DND-41 (cell line): ENCODE results near the gene NUMA1.

ENCODE experiments used
- ATAC-seq: fragments of 200-7000 bp; cut with Tn5 transposase; 3 replicates; pipeline ENCODE4 v1.9.1; 2021; ENCODE audit warnings: low read depth; ENCODE audit not compliant: insufficient read depth
- DNase-seq: peaks from one replicate; pipeline ENCODE4 v3.0.0-alpha.2; 2020
- H2AFZ ChIP-seq: 2 replicates; pipeline ENCODE4 v1.6.0; 2012; ENCODE audit warnings: low read depth, low read length
- H3K27ac ChIP-seq: 2 replicates; pipeline ENCODE4 v1.5.1; 2012; ENCODE audit warnings: low read length, inconsistent platforms
- H3K27me3 ChIP-seq: fragments of 200-600 bp; sonication (generic); 2 replicates; pipeline ENCODE4 v1.6.0; 2012; ENCODE audit warnings: low read length, mild to moderate bottlenecking, inconsistent platforms; ENCODE audit not compliant: insufficient read depth, poor library complexity
- H3K36me3 ChIP-seq: 2 replicates; pipeline ENCODE4 v1.5.1; 2012; ENCODE audit warnings: low read length, inconsistent platforms; ENCODE audit not compliant: insufficient read depth
- H3K4me1 ChIP-seq: 2 replicates; pipeline ENCODE4 v1.5.1; 2012; ENCODE audit warnings: mild to moderate bottlenecking, low read length; ENCODE audit not compliant: insufficient read depth
- H3K4me2 ChIP-seq: 2 replicates; pipeline ENCODE4 v1.6.0; 2012; ENCODE audit warnings: mild to moderate bottlenecking, moderate library complexity, low read length, inconsistent platforms; ENCODE audit not compliant: insufficient read depth
- H3K4me3 ChIP-seq, 2 experiments: fragments of 200-600 bp in 1 of 2; shearing (Covaris generic) in 1 of 2; 2 replicates each; pipeline ENCODE4 v1.5.1; 2012 to 2016; ENCODE audit warnings: inconsistent platforms in 2 of 2, low read length in 2 of 2, mild to moderate bottlenecking in 2 of 2, low read depth in 1 of 2, moderate library complexity in 1 of 2
- H3K79me2 ChIP-seq: 2 replicates; pipeline ENCODE4 v1.6.0; 2012; ENCODE audit warnings: low read length, inconsistent platforms; ENCODE audit not compliant: insufficient read depth
- H3K9ac ChIP-seq: 2 replicates; pipeline ENCODE4 v1.6.0; 2012; ENCODE audit warnings: low read depth, mild to moderate bottlenecking, inconsistent platforms, low read length, moderate library complexity
- H3K9me3 ChIP-seq: 2 replicates; pipeline ENCODE4 v1.5.1; 2012; ENCODE audit warnings: low read length, moderate library complexity, mild to moderate bottlenecking, inconsistent platforms; ENCODE audit not compliant: insufficient read depth, severe bottlenecking
- H4K20me1 ChIP-seq: 2 replicates; pipeline ENCODE4 v1.6.0; 2012; ENCODE audit warnings: low read length; ENCODE audit not compliant: insufficient read depth
- EZH2 ChIP-seq: IDR thresholded peaks from 3 replicates; pipeline ENCODE4 v1.6.1; 2012; ENCODE audit warnings: borderline replicate concordance, low read depth, mild to moderate bottlenecking, moderate library complexity, low read length, inconsistent platforms; ENCODE audit not compliant: severe bottlenecking
- TF ChIP-seq, protein P1 (sequence below): IDR thresholded peaks from 2 replicates; pipeline ENCODE4 v1.5.1; 2012; ENCODE audit warnings: borderline replicate concordance, low read length, moderate library complexity, mild to moderate bottlenecking; ENCODE audit not compliant: poor library complexity, severe bottlenecking; ENCODE audit errors: extremely low read depth

Gene NUMA1

DNA sequence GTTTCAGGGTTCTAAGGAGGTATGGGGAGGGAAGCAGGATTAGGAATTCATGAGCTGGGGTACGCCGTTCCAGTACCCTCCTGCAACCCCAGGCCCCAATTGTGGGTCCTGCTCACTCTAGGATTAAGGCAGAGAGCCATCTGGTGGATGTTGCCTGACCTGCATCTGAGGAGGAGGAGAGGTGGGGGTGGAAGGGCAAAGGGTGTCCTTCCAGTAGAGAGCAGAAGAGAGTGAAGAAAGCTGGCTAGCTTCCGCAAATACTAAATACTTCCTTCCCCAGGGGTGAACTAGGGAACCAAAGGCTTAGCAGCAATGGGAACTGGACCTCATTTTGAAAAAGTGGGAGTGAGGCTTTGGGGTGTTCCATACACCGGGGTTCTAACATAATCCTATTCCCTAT, 10.9 kb upstream of the NUMA1 start:
- H3K9ac ChIP-seq: no peak overlapping the region
- H4K20me1 ChIP-seq: no peaks in the 10 kb centered on the region
- H2AFZ ChIP-seq: no peak overlapping the region
- H3K27ac ChIP-seq: no peak overlapping the region
- H3K4me1 ChIP-seq: no peaks in the 10 kb centered on the region
- H3K9me3 ChIP-seq: no peaks in the 10 kb centered on the region
- H3K79me2 ChIP-seq: no peaks in the 10 kb centered on the region
- ATAC-seq: peak; percentile 97
- TF ChIP-seq, protein P1, sequence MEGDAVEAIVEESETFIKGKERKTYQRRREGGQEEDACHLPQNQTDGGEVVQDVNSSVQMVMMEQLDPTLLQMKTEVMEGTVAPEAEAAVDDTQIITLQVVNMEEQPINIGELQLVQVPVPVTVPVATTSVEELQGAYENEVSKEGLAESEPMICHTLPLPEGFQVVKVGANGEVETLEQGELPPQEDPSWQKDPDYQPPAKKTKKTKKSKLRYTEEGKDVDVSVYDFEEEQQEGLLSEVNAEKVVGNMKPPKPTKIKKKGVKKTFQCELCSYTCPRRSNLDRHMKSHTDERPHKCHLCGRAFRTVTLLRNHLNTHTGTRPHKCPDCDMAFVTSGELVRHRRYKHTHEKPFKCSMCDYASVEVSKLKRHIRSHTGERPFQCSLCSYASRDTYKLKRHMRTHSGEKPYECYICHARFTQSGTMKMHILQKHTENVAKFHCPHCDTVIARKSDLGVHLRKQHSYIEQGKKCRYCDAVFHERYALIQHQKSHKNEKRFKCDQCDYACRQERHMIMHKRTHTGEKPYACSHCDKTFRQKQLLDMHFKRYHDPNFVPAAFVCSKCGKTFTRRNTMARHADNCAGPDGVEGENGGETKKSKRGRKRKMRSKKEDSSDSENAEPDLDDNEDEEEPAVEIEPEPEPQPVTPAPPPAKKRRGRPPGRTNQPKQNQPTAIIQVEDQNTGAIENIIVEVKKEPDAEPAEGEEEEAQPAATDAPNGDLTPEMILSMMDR: peak; percentile 92
- TF ChIP-seq EZH2: no peak
- H3K4me2 ChIP-seq: no peak overlapping the region
- H3K27me3 ChIP-seq: no peaks in the 10 kb centered on the region
- peak; percentile 72 for DNase-seq
- peaks cover 50% of the 10 kb centered on the region for H3K36me3 ChIP-seq
- no peak overlapping the region for H3K4me3 ChIP-seq

- Histone ChIP-seq H2AFZ (no peak overlapping the region), H3K36me3 (peaks cover 39% of the 10 kb centered on the region), H3K9ac (no peak overlapping the region), H4K20me1 (no peaks in the 10 kb centered on the region), H3K79me2 (no peaks in the 10 kb centered on the region), H3K4me1 (no peaks in the 10 kb centered on the region), H3K27ac (no peak overlapping the region), H3K4me2 (no peak overlapping the region), H3K4me3 (no peak overlapping the region), H3K27me3 (no peaks in the 10 kb centered on the region), H3K9me3 (no peaks in the 10 kb centered on the region)
- TF ChIP-seq EZH2: no peak
- TF ChIP-seq, protein P1: no peak
- no peak for ATAC-seq
- no peak for DNase-seq
Observed at GRCh38 chr11:72088076-72088808, 7.9 kb upstream of the NUMA1 start.

GRCh38 chr11:72085621-72086351, 5.4 kb upstream of the NUMA1 start:
- no peak for TF ChIP-seq EZH2
- TF ChIP-seq, protein P1: no peak
- peaks cover 35% of the 10 kb centered on the region for H3K36me3 ChIP-seq
- no peaks in the 10 kb centered on the region for H4K20me1 ChIP-seq
- H3K4me3 ChIP-seq: no peak overlapping the region
- H3K79me2 ChIP-seq: no peaks in the 10 kb centered on the region
- no peak overlapping the region for H3K4me2 ChIP-seq
- no peak overlapping the region for H3K27ac ChIP-seq
- no peak overlapping the region for H2AFZ ChIP-seq
- no peak overlapping the region for H3K9ac ChIP-seq
- no peak for DNase-seq
- no peaks in the 10 kb centered on the region for H3K27me3 ChIP-seq
- no peak for ATAC-seq
- H3K4me1 ChIP-seq: peaks cover 13% of the 10 kb centered on the region
- no peaks in the 10 kb centered on the region for H3K9me3 ChIP-seq
